Measurements from ENCODE around the gene TMBIM4.

TMBIM4 gene

DNA sequence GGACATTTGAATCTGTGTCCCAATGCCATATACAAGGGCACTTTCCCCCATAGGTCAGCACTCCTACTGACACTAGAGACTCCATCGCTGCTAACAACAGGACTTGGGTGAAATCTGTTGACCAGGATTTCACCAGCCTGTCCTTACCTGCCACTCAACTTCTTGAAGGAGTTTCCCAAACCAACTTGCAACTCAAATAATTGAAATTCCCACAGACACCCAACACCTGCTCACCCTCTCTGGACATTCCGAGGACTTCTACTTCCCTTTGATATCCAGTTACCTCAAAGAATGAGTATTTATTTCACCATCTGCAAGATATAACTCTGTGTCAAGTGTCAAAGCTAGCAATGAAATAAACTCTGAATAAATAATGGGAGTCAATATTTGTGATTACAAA, 83.8 kb downstream of the TMBIM4 start:
- no peak for TF ChIP-seq POU2F2 (IDR thresholded peaks at IDR 0.05; ENCODE audit: low read depth, low read length)
- no peak for TF ChIP-seq SPI1 (IDR thresholded peaks at IDR 0.05; ENCODE audit: low read depth, low read length)
- TF ChIP-seq POLR2AphosphoS5 (IDR thresholded peaks at IDR 0.05; ENCODE audit: low read depth, low read length): no peak
- no peak for TF ChIP-seq POLR2A (IDR thresholded peaks at IDR 0.05; ENCODE audit: low read depth, low read length)
- no peak for TF ChIP-seq PAX5 (IDR thresholded peaks at IDR 0.05; ENCODE audit: insufficient read depth, low read length, severe bottlenecking)
- TF ChIP-seq TAF1 (IDR thresholded peaks at IDR 0.05; ENCODE audit: low read depth, low read length): no peak
- FAIRE-seq (no peak), DNase-seq (ENCODE audit: insufficient read length, low spot score) (no peak)
